Adrenal gland (tissue), 12 donors: Measurements from ENCODE around the gene CCDC186. TPM values are rescaled to one million over a fixed set of nuclear protein-coding genes. Genes with fewer than 3 reads are reported as not detected.

Source experiments
- DNase-seq, 7 donors: peaks; one replicate each; pipeline ENCODE4 v3.0.0-alpha.2; 2019 to 2020
- H3K27ac ChIP-seq, 5 donors: fragments of 200-600 bp; sonication (generic) in 4 of 5; 1 replicate in 3 of 5; 2 replicates in 2 of 5; pipeline versions ENCODE4 v1.5.1 to v1.8.0; 2016 to 2020; ENCODE audit warnings: mild to moderate bottlenecking in 1 of 5
- H3K27me3 ChIP-seq: fragments of 200-600 bp; 2 replicates; pipeline ENCODE4 v1.8.0; 2021
- H3K36me3 ChIP-seq, 2 donors: fragments of 200-600 bp; replicated peaks in 1 of 2; 1 replicate in 1 of 2; 2 replicates in 1 of 2; pipeline versions ENCODE4 v1.5.1 to v1.8.0; 2018 to 2022
- H3K4me1 ChIP-seq, 2 donors: fragments of 200-600 bp; replicated peaks in 1 of 2; 1 replicate in 1 of 2; 2 replicates in 1 of 2; pipeline versions ENCODE4 v1.5.1 to v1.8.0; 2018 to 2021
- H3K4me3 ChIP-seq, 4 donors: fragments of 200-600 bp; sonication (generic) in 3 of 4; one replicate each; pipeline ENCODE4 v1.5.1; 2016 to 2018
- H3K9me3 ChIP-seq, 3 donors: fragments of 200-600 bp; sonication (generic) in 1 of 3; replicated peaks in 1 of 3; 1 replicate in 2 of 3; 2 replicates in 1 of 3; pipeline versions ENCODE4 v1.5.1 to v1.8.0; 2016 to 2021
- CTCF ChIP-seq, 6 experiments: fragments of 450-650 bp in 4 of 6; fragments of 200-600 bp in 2 of 6; sonication (generic) in 1 of 6; IDR thresholded peaks; 1 replicate in 5 of 6; 2 replicates in 1 of 6; pipeline versions ENCODE4 v1.5.1 to v1.8.0; 2016 to 2021; ENCODE audit warnings: antibody characterized with exemption in 6 of 6, mild to moderate bottlenecking in 2 of 6, moderate library complexity in 1 of 6
- POLR2A ChIP-seq, 2 donors: fragments of 450-650 bp; IDR thresholded peaks; one replicate each; pipeline ENCODE4 v1.6.1; 2017; ENCODE audit warnings: antibody characterized with exemption in 2 of 2, mild to moderate bottlenecking in 2 of 2, moderate library complexity in 1 of 2
- WGBS, 4 donors: extraction: QIAGEN DNeasy Blood & Tissue Kit in 2 of 4; methylation state at CpG; one replicate each; pipeline versions ENCODE4 v1.1.5 to v1.1.7; 2013 to 2017; 5-methylcytosine and 5-hydroxymethylcytosine counted together
- intact Hi-C, 2 donors: fragments of 100-400 bp; cut with DNase I; formaldehyde crosslinking; loops; one replicate each; pipeline versions ENCODE4 v1.14.1 to v1.15.0; 2022 to 2023
- polyA plus RNA-seq, 3 donors: library from polyadenylated mRNA; stranded (reverse); fragments of 200-250 nt in 2 of 3; fragments of 350-450 nt in 1 of 3; fragmentation: Illumina TruSeq in 1 of 3; extraction: RNeasy Lipid Tissue Mini Kit (QIAGEN cat#74804) in 1 of 3; gene quantifications; one replicate each; pipeline ENCODE4 v1.2.3, GENCODE V29; 2013 to 2014
- total RNA-seq, 9 donors: library from RNA; depleted of rRNA in 4 of 9; stranded (reverse); fragments of >200 nt in 4 of 9; fragments of 120-200 nt in 1 of 9; fragmentation: NEBNext Ultra II Directional in 1 of 9; extraction: Animal tissue kit (Norgen Biotek cat#: 25700) in 1 of 9; gene quantifications; one replicate each; pipeline versions ENCODE4 v1.1.0 to v1.2.4, GENCODE V29; 2013 to 2023
- donor health status: healthy with polysubstance abuse.
- donor health status: Bipolar disorder and iron deficiency.
- donor health status: DM: yes; HTN: yes; CAD: no.
- donor health status: DM: no; HTN: no; CAD: no.
- donor health status: DM: no; HTN: no; CAD: no.
- donor health status: DM: yes; HTN: yes; CAD: no.

Gene CCDC186
- total and polyA plus RNA-seq, 12 donors, result 1.9 to 20.1 (median 16.8) TPM

DNA sequence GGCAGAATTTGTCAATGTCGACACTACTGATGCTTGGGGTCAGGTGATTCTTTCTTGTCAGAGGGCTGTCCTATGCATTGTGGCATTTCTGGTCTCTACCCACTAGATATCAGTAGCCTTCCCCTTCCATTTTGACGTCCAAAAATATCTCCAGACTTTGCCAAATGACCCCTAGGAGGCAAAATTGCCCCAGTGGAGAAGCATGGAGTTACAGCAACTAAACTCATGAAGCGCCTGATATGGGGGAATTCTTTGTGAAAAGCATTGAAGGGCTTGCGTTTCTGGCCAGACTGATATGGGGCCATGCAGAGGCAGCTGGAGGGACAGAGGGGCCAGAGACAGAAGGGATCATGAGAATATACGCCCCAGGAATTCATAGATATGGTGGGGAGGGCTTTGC is 86.7 kb downstream of the CCDC186 start:
- H3K27ac ChIP-seq, result no peak overlapping the region
- 66 to 81% (median 71%) methylated on average over 5 of the region's 5 CpGs for WGBS, 4 donors
- DNase-seq, result no peak
- H3K4me1 ChIP-seq, result no peaks in the 10 kb centered on the region
- TF ChIP-seq POLR2A (IDR thresholded peaks at IDR 0.05), result no peak
- TF ChIP-seq CTCF (IDR thresholded peaks at IDR 0.05), result no peak
- H3K27me3 ChIP-seq, result no peaks in the 10 kb centered on the region
- H3K9me3 ChIP-seq, result no peaks in the 10 kb centered on the region
- no peak overlapping the region for H3K4me3 ChIP-seq
- no peaks in the 10 kb centered on the region for H3K36me3 ChIP-seq
- intact Hi-C loops, result no loop called here

DNA sequence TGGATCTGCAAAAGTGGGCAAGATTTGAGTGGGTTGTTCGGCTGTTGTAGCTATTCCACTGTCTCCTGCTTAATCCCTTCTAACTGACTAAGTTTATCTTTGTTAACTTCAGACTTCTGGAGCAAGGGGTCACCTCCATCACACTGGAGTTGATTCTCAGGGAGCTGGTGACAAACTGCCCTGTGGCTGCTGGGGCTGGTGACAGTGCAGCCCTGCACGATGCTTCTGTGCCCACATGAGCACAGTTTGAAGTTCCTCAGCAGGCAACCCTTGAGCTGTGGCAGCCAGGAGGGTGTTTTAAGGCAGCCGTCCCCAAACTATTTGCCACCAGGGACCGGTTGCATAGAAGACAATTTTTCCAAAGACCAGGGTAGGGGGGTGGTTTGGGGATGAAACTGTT is 89.8 kb downstream of the CCDC186 start:
- Histone ChIP-seq H3K9me3 (no peaks in the 10 kb centered on the region), H3K27me3 (no peaks in the 10 kb centered on the region), H3K4me1 (no peaks in the 10 kb centered on the region), H3K27ac (no peak overlapping the region), H3K36me3 (no peaks in the 10 kb centered on the region), H3K4me3 (no peak overlapping the region)
- no peak for DNase-seq
- intact Hi-C loops, result no loop called here
- TF ChIP-seq POLR2A (IDR thresholded peaks at IDR 0.05) (no peak), CTCF (IDR thresholded peaks at IDR 0.05) (no peak)
- WGBS, 4 donors, result 85 to 93% (median 90%) methylated on average over 3 to 4 of the region's 4 CpGs

GRCh38 chr10:114083040-114083439 is 91.0 kb downstream of the CCDC186 start:
- no peak overlapping the region for H3K4me3 ChIP-seq
- no peaks in the 10 kb centered on the region for H3K4me1 ChIP-seq
- TF ChIP-seq POLR2A (IDR thresholded peaks at IDR 0.05) (no peak), CTCF (IDR thresholded peaks at IDR 0.05) (no peak)
- intact Hi-C loops, result no loop called here
- no peak for DNase-seq
- 73 to 94% (median 87%) methylated on average over 3 to 5 of the region's 5 CpGs for WGBS, 4 donors
- no peaks in the 10 kb centered on the region for H3K9me3 ChIP-seq
- no peak overlapping the region for H3K27ac ChIP-seq
- no peaks in the 10 kb centered on the region for H3K36me3 ChIP-seq
- no peaks in the 10 kb centered on the region for H3K27me3 ChIP-seq

DNA sequence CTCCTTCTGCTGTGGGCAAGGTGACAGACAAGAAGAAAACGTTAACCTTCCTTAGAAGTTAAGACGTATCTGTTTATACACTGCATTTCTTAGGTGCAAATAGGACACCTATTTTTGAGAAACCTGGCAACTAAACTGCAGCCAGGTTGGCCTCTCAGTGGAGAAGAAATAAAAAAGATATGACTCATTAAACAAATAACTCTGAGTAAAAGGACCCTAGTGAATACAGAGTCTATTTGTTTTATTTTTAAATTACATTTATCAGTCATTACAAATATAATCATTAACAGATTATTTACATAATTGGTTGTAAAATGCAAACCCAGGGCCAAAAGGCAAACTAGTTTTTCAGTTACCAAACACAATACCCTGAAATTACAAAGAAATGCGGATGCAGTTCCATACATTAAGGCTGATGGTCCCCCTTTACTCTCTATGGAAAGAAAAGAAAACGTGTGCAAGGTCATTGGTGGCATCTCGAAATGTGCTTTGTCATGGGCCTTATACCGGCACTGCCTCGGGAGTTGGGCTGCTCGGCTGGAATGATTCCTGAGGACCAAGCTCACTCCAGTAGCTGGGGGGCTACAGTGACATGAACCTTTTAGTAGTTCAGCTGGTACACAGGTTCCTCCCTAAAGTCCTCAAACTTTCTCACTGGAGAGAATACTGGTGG is 92.0 kb downstream of the CCDC186 start:
- H3K9me3 ChIP-seq, result no peaks in the 10 kb centered on the region
- intact Hi-C loops, result no loop called here
- no peak overlapping the region for H3K27ac ChIP-seq
- H3K4me3 ChIP-seq, result no peak overlapping the region
- WGBS, 4 donors, result 62 to 82% (median 72%) methylated on average over 7 to 8 of the region's 8 CpGs
- TF ChIP-seq CTCF (IDR thresholded peaks at IDR 0.05) (no peak), POLR2A (IDR thresholded peaks at IDR 0.05) (no peak)
- no peaks in the 10 kb centered on the region for H3K4me1 ChIP-seq
- no peaks in the 10 kb centered on the region for H3K36me3 ChIP-seq
- H3K27me3 ChIP-seq, result no peaks in the 10 kb centered on the region
- DNase-seq, result no peak
